Fibroblast of mammary gland (primary cell): ENCODE data around the gene NCAM1.
A peak's percentile ranks its signal among the peaks of the same experiment; 100 is the strongest.

Experiments used
- DNase-seq: peaks from one replicate; pipeline ENCODE4 v3.0.0-alpha.2; 2010; ENCODE audit warnings: low read depth
- H3K4me3 ChIP-seq: 2 replicates; pipeline ENCODE4 v1.5.1; 2011; ENCODE audit warnings: low read depth, mild to moderate bottlenecking, low read length, moderate library complexity; ENCODE audit not compliant: control insufficient read depth
- CTCF ChIP-seq: conservative IDR thresholded peaks from 2 replicates; pipeline ENCODE4 v1.5.1; 2011; ENCODE audit warnings: low read depth, low read length, inconsistent platforms; ENCODE audit not compliant: control insufficient read depth, insufficient read depth

NCAM1 gene

DNA sequence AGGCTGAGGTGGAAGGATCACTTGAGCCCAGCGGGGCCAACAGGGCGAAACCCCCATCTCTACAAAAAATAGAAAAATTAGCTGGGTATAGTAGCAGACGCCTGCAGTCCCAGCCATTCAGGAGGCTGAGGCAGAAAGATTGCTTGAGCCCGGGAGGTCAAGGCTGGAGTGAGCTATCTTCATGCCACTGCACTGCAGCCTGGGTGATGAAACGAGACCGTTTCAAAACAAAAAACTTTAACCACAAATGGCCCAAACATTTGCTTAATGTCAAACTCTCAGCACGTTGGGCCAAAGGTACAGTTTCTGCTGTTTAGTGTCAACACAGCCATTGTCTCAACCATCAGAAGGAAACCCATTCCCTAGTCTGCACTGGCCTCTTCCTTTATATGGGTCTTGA lies 284.0 kb downstream of the NCAM1 start:
- TF ChIP-seq CTCF = no peak
- H3K4me3 ChIP-seq = no peak overlapping the region
- DNase-seq = no peak

- no peak for TF ChIP-seq CTCF
- DNase-seq = no peak
Measured at GRCh38 chr11:113247221-113247620, 286.0 kb downstream of the NCAM1 start.

GRCh38 chr11:113247966-113248365 lies 286.7 kb downstream of the NCAM1 start:
- no peak for TF ChIP-seq CTCF
- no peak for DNase-seq
- H3K4me3 ChIP-seq = no peak overlapping the region

More at GRCh38 chr11:113247221-113247620, 286.0 kb downstream of the NCAM1 start:
- no peak overlapping the region for H3K4me3 ChIP-seq

- no peak overlapping the region for H3K4me3 ChIP-seq
- no peak for DNase-seq
- TF ChIP-seq CTCF = no peak
Measured at GRCh38 chr11:113248702-113249490, 287.7 kb downstream of the NCAM1 start.

- DNase-seq = peak; percentile 5
- TF ChIP-seq CTCF = peak; percentile 23
- H3K4me3 ChIP-seq = no peak overlapping the region
Measured at GRCh38 chr11:113249491-113249763, 288.2 kb downstream of the NCAM1 start.

DNA sequence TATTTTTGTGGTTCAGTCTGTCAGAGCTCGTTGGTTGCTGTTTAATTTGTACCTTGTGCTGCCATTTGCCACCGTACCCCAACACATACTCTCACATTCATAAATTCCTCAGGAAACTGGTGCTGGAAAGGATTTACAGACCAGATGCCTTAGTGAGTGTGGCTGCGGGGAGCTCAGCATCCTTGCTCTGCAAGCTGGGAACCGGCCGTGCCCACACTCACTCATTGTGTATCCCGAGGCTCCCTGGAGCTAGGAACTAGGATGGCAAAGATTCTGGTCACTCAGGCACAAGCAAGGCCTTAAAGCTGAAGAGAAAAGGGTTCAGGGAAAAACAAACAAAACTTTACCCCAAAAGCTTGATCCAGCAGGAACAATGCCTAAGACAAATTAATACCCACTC lies 288.6 kb downstream of the NCAM1 start:
- no peak overlapping the region for H3K4me3 ChIP-seq
- no peak for DNase-seq
- TF ChIP-seq CTCF = no peak

- TF ChIP-seq CTCF = no peak
- H3K4me3 ChIP-seq = no peak overlapping the region
- DNase-seq = no peak
Measured at GRCh38 chr11:113251281-113251680, 290.1 kb downstream of the NCAM1 start.
